ENCODE results near the gene BDKRB2.

The BDKRB2 gene

DNA sequence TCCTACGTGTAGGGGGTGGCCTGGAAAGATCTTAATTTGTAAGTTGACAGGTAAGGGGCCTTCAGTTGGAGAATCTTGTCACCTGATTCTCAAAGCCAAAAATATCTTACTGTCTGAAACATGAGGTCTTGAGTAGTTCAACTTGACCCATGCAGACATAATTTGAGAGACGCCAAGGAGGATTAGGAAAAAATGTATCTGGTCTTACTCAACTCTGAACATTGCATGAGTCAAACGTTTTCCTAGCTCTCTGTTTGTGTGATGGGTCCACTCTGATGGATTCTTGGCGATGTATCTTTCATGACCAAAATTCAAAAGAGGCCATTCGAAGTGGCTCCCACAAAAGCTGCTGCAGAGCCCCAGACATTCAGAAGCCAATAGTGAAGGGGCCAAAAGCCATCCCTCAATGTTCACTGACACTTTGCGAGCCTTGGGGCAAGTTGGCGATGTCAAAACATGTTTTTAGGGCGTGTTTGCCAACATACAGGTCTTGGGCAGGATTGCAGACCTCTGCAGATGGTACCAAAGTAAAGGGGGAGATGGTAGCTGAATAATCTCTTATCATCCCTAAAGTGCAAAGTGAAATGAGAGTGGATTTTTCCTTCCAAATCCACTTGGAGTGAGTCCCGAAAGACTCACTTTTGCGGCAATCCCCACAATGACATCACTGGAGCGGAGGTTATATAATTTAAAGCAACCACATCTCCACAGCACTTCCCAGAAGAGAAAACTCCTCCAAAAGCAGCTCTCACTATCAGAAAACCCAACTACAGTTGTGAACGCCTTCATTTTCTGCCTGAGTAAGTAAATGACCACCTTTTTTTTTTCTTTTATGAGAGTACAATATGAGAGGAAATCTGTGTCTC is 51.1 kb downstream of the BDKRB2 start, which contains the start of gene BDKRB1:
BDKRB1 (plus strand) TSS at position 710 of the 866 bp plus-strand sequence. CDS start 7,473 bp downstream, outside the sequence.
- peak; percentile 96 for DNase-seq

- DNase-seq = peak; percentile 58
Observed at GRCh38 chr14:96256407-96256806, 51.8 kb downstream of the BDKRB2 start.

DNA sequence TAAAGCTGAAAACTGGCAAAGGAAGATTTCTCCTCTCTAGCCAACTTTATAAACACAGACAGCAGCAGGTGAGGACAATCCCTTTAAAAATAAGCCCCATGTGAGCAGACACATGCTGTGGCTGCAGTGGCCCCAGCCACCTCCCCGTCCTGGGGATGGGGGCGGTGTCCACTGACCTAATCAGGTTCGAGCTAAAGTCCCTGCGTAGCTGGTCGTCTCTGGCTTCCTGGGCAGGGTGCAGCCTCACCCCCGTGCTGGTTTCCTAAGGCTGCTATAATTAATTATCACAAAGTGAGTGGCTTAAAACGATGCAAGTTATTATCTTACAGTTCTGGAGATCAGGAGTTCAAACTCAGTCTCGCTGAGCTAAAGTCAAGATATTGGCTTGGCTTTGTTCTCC is 52.4 kb downstream of the BDKRB2 start:
- DNase-seq = no peak

- DNase-seq = no peak
Observed at GRCh38 chr14:96257900-96258299, 53.3 kb downstream of the BDKRB2 start.

GRCh38 chr14:96260341-96260821 is 55.7 kb downstream of the BDKRB2 start:
- peak; percentile 78 for DNase-seq

DNA sequence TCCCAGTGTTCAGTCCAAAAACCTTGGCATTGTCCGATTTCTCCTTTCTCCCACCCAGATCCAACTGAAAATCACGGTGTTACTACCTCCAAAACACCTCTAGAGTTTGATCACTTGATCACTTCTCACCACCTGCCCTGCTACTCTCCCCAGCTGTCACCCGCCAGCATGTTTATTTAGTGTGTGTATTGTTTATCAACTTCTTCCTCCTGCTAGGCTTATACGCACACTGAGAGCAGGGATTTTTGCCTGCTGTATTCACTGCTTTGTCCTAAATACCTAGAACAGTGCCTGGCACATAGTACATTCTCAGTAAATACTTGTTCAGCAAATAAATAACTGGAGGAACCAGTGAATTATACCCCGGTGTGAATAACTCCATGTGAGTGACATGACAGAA is 56.4 kb downstream of the BDKRB2 start:
- DNase-seq = no peak

- peak; percentile 40 for DNase-seq
Observed at GRCh38 chr14:96261772-96262655, 57.4 kb downstream of the BDKRB2 start.

DNA sequence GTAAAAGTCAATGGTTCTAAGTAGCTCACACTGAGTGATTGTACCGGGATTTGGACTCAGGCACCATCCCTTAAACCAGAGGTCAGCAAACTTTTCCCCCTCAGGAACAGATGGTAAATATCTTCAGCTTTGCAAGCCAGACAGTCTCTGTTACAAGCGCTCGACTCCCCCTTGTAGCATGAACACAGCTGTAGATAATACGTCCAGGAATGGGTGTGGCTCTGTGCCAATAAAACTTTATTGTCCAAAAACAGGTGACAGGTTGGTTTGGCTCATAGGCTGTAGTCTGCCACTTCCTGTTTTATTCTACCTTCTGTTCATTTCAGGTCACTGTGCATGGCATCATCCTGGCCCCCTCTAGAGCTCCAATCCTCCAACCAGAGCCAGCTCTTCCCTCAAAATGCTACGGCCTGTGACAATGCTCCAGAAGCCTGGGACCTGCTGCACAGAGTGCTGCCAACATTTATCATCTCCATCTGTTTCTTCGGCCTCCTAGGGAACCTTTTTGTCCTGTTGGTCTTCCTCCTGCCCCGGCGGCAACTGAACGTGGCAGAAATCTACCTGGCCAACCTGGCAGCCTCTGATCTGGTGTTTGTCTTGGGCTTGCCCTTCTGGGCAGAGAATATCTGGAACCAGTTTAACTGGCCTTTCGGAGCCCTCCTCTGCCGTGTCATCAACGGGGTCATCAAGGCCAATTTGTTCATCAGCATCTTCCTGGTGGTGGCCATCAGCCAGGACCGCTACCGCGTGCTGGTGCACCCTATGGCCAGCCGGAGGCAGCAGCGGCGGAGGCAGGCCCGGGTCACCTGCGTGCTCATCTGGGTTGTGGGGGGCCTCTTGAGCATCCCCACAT is 58.9 kb downstream of the BDKRB2 start:
- no peak for DNase-seq

DNA sequence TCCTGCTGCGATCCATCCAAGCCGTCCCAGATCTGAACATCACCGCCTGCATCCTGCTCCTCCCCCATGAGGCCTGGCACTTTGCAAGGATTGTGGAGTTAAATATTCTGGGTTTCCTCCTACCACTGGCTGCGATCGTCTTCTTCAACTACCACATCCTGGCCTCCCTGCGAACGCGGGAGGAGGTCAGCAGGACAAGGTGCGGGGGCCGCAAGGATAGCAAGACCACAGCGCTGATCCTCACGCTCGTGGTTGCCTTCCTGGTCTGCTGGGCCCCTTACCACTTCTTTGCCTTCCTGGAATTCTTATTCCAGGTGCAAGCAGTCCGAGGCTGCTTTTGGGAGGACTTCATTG is 59.5 kb downstream of the BDKRB2 start:
- no peak for DNase-seq

DNA sequence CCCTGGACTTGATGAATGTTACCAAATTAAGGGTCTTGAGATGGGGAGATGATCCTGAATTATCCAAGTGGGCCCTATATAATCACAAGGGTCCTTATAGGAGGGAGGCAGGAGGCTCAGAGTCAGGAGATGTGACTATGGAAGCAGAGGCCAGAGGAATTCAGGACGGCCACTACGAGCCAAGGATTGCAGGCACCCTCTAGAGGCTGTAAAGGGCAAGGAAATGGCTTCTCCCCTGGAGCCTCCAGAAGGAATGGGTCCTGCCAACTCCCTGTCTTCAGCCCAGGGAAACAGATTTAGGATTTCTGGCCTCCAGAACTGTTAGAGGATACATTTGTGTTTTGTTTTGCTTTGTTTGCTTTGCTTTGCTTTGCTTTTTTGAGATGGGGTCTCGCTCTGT is 60.2 kb downstream of the BDKRB2 start:
- peak; percentile 53 for DNase-seq

- DNase-seq = peak; percentile 43
Observed at GRCh38 chr14:96265383-96266095, 60.9 kb downstream of the BDKRB2 start.

GRCh38 chr14:96267336-96267735 is 62.7 kb downstream of the BDKRB2 start:
- peak; percentile 90 for DNase-seq

GRCh38 chr14:96267916-96268315 is 63.3 kb downstream of the BDKRB2 start:
- peak; percentile 43 for DNase-seq

DNA sequence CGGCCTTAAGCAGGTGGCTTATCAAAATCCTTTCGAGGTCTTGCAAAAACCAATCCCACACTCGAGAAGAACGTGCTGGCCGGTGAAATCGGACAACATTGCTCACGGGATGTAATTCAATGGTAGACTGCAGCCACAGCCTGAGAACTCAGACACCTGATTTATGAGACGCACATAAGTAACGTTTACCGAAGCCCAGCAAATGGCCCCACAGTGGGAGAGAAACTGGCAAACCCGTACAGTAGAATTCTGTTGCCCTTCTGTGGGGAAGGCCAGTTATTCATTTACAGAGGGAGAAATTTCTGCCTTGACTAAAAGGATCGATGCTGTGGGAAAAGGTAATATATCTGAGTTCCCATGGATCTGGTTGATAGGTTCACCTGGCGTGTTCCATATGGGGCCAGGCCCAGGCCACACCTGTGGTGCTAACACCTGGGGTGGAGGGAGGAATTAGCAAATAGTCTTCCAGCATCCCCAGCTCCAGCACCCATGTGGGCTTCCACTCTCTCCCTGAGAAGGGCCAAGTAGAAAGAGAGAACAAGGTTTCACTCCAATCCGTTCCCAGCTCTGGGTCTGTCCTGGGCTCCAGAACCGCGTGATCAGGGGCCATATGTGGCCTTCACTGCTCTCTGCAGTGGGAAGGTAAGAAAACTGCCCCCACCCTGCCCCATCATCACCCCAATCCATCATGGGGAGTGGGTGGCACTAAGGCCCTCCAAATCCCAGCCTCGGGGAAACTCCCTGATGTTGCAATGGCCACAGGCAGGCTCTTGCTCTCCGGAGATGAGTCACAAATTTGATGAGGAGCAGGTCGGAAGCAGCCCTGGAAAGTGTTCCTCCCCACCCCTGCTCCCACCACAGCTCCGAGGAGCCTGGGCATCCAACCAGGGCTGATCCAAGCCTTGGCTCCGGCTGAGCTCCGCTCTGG is 64.1 kb downstream of the BDKRB2 start:
- DNase-seq = peak; percentile 95

DNA sequence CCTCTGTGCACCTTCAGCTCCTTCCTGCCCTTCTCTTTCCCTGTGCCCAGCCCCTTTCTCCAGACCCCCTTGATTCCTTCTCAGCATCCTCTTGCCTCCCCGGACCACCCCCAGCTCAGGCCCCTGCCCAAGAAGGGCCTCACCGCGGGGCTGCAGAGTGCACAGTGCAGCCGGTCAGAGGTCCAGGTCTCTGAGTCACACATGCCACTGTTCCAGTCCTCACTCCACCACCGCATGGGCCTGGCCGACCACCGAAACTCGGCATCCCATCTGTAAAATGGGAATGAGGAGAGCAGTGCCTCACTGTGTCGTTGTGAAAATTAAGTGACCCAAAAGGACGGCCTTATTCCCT is 64.7 kb downstream of the BDKRB2 start:
- DNase-seq = no peak

DNA sequence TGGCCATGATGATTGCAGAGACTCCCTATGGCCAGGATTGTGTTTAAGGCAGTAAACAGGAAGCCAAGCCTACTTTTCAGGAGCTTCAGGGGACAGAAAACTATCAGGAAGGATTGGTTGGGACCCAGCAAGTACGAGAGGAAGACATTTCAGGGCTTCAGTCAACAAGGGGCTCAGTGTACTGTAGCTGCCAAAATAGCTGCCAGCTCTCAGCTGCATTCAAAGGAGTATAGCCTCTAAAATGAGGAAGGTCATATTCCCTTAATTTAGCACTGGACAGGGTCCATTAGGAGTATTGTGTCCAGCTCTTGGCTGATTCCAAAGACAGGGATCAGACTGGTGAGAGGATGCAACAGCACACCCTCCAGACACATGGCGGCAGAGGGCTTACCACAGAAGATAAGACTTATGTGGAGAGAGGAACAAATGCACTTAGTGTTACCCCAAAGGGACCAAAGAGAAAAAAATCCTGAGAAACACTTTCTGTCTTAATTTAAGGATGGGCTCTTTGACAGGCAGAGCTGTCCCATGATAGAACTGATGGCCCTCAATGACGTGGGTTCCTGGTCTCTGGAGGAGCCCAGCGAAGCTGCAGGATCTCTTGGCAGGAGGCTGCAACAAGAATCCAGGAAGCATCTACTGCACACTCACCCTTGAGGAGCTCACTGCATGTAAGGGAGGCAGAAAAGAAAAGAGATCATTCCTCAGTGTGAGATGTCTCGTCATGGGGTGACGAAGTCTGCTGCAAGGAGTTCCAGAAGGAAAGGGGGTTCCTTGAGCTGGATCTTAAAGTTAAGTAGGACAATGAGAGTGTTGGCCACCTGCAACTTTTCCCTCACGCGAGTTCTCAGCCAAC is 66.2 kb downstream of the BDKRB2 start:
- DNase-seq = no peak

- DNase-seq = no peak
Observed at GRCh38 chr14:96271421-96271762, 66.8 kb downstream of the BDKRB2 start.

GRCh38 chr14:96272777-96273473 is 68.3 kb downstream of the BDKRB2 start:
- peak; percentile 48 for DNase-seq

DNA sequence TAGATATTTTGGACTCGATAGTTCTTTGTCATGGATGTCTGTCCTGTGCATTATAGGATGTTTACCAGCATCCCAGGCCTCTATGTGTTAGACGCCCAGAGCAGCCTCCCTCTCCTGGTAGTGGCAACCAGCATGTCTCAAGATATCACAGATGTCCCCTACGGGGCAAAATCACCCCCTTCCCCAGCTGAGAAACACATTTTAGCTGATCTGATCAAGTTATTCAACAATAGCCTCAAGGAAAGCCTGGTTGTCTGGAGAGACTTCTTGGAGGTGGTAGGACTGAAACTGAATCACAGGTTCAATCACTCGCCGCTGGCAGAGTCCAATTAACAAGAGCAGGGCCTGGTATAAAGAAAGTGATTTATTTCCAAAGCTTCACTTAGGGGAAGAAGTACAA is 69.0 kb downstream of the BDKRB2 start:
- DNase-seq = no peak

Measured in fibroblast of upper back skin (primary cell).